GM21786 (cell line): ENCODE data around the gene AKAP13.
A peak's percentile ranks its signal among the peaks of the same experiment; 100 is the strongest.

ENCODE experiments used
- ATAC-seq: cut with Tn5 transposase; IDR thresholded peaks from one replicate; pipeline ENCODE4 v1.9.1; 2021; ENCODE audit not compliant: unreplicated experiment

AKAP13 gene

DNA sequence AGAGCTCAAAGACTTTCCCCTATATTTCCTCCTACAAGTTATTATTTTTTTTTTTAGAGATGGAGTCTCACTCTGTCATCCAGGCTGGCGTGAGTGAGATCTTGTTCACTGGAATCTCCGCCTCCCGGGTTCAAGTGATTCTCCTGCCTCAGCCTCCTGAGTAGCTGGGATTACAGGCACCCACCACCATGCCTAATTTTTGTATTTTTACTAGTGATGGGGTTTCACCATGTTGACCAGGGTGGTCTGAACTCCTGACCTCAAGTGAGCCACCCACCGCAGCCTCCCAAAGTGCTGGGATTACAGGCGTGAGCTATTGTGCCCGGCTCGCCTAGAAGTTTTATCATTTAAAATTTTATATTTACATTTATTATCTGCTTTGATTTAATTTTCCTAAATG is 5.9 kb downstream of the AKAP13 start:
- no peak for ATAC-seq

DNA sequence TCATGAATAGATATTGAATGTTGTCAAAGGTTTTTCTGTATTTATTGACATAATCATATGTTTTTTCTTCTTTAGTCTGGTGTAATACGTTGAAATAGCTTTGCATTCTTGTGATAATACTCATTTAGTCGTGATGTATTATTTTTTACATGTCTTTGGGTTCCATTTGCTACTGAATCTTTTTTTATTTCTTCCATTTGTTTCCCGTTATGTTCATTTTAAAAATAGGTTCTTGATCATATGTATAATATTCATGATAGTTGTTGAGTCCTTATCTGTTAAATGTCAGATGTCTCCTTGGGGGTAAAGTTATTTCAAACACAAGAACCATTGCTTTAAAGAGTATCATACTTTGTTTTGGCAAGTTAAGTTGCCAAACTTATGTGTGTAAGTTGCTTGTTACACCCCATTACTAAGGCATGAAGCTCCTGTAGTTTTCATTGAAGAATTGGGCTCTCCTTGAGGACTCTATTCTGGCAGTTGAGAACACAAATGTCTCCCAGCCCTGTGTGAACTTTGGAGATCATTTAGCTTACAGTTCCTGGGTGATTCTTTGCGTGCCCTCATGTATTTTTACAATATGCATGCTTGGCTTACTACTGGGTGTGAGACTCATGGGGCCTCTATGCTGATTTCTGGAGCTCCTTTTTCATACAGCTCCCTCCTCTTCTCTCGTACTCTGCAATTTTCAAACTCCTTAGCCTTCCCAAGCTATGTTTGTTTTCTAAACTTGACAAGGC is 8.3 kb downstream of the AKAP13 start:
- ATAC-seq, result no peak

DNA sequence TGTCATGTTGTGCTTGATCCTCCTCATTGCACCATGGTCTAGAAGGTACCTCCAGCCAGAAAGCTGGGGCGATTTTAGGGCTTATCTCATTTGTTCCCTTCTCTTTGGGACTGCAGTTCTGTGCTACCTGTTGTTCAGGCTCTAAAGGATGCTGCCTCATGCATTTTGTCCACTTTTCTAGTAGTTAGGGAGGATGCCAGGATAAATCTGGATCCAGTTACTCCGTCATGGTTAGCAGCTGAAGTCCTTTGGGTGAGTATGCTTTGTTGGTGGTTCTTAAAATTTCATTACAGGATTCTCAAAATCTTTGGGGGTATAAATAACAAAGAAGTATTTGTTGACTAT is 8.9 kb downstream of the AKAP13 start:
- ATAC-seq, result no peak

DNA sequence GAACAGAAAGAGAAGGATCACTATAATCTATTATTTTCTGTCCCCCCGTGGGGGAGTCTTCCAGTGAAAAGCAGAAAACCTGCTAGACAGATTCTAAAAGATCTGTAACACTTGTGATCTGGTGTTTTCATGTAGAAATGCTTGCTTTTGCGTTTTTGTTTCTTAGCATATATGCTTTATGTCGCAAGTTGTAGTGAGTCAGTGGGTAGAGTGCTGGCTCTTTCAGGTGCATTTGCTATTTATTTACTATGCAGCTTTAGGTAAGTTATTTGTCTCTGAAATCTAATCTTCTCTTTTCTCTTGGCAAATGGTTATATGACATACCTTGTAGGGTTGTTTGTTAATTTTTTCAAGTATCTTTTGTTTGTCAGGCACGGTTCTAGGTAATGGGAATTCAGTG is 9.4 kb downstream of the AKAP13 start:
- ATAC-seq, result no peak

DNA sequence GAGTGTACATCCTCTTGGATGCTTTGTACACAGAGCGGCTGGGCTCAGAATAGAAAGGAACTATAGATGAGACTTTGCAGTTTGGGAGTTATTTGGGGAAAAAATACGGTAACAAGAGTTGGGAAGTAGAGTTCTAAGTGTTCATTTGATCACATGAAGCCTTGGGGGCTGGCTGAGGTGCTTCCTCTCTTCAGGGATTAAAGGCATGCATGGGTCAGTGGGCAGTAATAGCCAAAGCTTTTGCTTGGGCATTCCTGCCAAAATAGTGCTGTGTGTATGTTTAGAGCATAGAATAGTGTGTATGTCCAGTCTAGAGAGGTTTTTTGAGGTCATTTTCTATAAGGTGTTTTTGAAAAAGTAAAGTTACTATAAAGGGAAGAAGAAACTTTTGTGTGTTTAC is 12.8 kb downstream of the AKAP13 start:
- no peak for ATAC-seq

DNA sequence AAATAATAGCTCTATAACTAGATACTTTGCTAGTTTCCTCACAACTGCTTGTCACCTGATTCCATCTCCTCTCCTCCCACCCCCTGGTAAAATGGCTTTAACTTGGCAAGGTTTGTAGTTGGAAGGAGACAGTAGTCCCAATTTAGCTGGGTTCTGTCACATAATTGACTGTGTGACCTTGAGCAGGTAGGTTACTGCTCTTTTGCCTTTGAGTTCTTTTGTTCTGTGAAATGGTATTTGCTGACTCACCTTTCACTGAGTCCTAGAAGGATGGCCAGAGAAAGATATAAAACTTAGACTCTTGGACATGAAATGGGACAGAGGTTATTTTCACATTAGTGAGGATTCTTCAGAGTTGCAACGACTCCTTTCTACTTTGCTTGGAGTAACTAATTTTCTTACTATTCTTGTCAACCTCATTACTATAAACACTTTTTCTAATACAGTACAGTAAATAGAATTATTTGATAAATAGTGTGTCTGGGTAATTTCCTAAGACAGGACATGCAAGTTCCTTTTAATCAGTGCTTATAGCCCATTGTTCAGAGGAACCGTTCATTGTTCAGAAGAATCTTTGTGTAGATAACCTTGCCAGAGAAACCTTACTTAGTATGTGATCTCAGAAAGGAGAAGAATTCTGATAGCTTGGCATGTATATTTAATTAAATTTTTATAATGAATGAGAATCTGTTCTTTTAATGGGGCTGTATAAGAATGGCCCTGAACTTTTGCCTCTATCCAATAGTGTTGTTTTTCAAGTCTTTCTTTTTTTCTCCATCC is 14.3 kb downstream of the AKAP13 start:
- ATAC-seq, result no peak

DNA sequence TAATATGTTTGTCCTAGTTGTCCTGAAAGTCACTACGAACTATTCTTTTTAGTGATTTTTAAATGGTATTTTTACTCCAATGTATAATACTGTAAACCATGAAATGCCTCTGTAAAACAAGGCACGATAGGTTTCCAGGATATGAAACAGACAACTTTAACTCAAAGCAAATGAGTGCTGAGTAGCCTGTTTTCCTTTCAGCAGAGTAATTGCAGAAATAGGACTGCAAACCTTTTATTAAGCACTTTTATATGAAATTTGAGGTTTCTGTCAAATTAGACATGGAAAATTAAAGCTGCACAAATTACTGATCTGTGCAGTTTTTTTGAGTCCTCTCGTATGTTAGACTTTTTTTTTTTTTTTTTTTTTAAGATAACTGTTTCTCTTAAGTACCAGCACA is 16.2 kb downstream of the AKAP13 start:
- no peak for ATAC-seq

DNA sequence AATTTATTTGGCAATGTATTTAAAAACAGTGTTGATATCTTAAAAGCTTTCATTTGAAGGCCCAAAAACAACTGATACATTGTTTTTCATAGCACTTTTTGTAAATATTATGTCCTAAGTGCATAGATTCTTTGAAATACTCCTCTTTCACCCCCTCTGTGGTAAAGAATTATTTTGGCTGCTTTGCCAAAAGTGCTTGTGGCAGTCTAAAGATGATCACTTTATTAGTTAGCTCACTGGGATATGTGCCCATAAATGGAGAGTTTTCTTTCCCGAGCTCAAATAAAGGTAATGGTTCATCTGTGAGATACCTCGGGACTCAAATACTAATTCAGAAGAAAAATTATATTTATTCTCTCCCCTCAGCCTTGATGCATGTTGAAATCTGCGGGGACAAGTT is 16.7 kb downstream of the AKAP13 start:
- ATAC-seq, result no peak

DNA sequence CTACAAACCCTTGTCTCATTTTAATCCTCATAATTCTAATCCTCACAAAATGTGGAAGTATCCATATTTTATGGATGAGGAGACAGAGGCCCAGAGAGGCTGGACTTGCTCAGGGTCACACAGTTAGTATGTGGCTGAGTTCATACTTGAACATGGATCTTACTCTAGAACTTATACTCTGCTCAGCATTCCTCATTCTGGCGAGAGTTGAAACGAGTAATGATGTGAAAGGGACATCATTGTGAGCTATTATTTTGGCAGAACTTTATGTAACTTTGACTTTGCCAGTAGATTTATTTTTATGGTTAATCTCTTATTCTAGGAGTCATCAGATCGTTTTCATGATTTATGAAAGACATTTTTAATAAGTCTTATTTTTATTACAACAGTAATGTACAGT is 17.5 kb downstream of the AKAP13 start:
- no peak for ATAC-seq

DNA sequence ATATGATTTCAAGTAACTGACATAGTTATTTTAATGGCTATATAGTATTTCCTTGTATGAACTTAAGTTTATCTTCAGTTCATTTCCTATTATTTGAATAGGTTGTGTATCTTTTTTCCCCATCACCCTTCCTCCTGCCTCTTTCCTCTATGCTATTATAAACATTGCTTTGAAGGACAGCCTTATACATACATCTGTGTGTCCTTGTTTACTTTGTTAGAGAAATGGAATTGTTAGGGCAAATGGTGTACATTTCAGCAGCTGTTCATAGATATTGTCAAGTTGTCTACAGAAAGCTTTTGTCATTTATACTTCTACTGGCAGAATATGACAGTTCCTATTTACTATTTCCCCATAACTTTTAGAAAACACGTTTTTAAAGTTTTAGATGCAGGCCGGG is 18.4 kb downstream of the AKAP13 start:
- no peak for ATAC-seq

DNA sequence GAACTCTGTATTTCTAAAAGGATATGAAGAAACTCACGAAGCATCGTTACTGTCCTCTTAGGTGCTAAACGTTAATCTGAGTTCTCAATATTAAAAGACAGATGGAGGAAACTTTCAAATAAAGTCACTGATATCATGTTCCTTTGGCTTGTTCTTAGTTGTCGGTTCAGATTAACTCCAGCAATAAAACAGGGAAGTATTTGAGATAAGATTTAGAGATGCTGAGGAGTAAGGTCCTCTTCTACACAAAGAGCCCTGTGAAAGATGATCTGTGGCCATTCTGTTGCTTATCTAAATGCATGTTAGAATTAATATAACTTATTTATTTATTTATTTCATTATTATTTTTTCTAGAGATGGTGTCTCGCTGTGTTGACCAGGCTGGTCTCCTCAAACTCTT is 19.2 kb downstream of the AKAP13 start:
- no peak for ATAC-seq

DNA sequence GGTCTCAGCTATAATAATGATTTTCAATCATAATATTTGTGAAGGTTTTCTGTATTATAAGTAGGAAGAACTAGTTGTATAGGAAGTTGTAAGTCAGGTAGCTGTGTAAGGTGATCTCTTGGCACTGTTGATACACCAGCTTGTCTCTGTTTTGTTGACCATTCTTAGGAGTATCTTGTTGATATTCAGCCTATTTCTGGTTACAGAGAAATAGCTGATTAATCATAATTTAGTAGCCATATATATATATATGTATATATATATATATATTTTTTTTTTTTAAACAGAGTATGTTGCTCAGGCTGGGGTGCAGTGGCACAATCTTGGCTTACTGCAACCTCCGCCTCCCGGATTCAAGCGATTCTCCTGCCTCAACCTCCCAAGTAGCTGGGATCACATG is 20.2 kb downstream of the AKAP13 start:
- ATAC-seq, result no peak

DNA sequence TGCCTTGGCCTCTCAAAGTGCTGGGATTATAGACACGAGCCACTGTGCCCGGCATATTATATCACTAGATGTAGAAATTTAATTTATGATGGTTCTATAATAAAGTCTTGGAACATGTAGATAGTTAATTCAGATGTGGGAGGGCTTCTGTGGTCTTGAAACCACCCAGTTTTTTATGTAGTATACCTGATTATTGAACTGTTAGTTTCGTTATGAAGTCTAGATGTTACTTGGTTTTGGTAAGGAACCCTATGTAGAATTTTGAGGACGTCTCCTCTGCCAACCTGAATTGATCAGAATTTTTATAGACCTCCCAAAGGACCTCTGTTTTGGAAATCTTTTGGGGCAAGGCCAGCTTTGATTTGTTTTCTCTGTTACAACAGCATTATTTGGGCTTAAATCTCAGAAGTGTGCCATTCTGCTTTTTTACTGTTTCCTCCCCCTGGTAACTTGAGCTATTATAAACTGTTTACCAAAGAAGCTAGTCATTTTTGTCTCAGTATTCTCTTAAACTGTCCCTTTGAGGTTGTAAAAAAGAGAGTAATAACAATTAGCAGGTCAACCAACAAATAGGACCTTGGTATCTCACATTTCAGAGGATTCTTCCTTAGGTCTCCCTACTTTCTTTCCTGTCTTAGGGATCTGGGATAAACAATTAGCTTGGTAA is 20.8 kb downstream of the AKAP13 start:
- ATAC-seq, result peak; percentile 62

DNA sequence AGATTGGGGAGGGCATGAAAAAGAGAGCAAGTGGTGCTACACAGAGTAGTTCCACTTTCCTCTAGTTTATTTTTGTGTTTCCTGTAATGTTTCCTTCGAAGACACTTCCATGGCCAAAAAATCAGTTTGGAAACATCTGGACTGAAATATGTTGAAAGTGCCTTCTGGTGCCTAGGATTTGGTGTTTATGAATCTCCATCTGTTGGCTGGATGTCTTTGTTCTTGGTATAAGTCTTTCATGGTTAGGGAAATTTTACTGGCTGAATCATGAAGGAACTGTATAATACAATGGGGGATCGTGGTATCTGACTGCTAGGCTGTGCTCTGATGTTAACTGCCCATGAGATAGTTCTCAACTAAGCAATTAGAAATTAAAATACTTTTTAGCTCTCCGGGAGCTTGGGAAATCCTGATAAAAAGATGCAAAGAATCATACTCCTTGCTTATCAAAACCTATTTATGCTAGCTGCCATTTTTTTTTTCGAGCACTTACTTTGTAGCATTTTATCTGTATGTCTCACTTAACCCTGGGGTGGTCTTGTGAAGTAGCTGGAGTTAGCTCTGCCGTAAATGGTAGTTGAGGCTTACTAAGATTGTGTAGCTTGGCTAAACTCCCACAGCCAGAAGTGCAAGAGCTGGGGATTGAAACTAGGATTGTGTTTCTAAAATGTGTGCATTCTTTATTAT is 21.9 kb downstream of the AKAP13 start:
- ATAC-seq, result no peak

DNA sequence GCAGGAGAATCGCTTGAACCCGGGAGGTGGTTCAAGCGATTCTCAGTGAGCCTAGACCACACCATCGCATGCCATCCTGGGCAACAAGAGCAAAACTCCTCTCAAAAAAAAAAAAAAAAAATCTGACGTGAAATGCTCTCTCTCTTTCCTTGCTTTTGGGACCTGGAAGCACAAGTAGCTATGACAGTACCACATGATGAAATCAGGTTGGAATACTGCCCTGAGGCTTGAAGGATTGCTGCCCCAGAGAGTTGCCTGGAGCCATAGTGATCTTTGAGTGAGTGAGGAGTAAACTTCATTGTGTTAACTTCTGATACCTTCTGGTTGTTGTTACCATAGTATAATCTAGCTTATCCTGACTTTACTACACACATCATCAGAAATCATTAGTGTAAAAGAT is 23.3 kb downstream of the AKAP13 start:
- ATAC-seq, result no peak

DNA sequence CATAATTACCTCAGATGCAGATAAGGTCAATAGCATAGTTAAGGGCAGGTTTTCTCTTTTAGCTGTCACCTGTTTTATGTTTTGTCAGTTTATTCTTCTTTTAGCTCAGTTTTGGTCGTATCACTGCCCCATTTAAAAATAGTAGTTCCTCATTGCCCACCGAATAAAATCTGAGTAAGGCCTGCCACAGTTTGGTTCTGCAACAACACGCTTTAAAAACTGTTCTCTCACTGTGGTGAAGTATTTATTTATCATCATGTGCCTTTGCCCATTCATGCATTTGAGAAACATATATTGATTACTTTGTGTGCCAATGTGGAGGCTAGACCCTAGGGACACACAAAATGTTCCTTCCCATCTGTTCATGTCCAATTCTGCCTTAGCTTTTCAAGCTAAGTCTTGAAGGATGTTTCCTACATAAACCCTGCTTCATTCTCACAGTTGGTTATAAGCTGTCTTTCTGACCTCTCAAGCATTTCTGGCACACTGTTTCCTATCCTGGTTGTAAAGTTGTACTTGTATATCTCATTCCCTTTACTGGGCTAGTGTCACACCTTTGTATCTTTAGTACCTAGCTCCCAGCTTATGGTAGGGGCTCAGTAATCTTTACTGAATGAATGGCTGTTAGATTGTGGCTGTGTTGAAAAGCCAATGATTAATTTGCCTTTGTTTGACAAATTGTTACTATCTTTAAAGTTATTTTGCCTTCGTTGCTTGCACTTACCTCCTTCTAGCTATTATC is 23.9 kb downstream of the AKAP13 start:
- no peak for ATAC-seq

DNA sequence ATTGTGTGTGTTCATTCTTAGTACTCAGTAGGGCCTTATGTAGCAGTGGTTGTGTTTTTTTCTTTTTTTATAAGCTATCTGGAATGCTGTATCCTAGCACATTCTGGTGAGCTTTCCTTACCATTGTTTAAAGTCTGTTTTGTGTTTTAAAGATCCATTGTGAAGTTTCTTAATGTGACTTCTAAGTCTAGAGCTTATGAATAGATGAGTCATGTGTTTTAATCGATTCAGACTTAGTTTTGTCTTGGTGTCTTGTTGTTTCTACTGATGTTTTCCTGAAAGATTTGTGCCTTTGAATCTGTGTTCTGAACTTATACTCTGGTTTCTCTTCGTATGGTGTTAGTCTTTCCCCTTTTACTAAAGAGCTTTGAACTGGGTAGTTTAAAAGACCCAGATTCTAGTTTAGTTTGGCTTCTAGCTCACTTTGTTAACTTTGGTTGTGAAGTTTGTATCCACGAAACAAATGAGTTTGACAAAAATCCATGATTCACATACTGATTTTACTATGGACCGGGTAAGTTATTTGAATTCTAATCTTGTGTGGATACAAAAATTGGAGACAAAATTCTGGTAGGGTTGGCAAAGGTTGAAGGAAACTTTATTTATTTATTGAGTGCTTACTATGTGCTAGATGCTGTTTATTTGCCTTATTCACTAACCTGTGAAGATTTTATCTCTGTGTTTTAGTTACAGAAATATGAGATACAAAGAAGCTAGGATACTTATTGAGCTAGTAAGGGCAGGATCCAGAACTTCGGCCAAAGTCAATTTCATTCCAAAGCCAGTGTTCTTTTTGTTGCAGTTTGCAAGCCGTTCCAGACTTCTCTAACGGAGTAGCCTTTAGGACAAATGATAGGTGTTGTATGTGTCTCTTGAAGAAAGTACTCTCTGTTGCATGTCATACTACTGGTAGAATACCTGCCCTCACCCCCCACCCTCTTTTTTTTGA is 24.8 kb downstream of the AKAP13 start:
- no peak for ATAC-seq

DNA sequence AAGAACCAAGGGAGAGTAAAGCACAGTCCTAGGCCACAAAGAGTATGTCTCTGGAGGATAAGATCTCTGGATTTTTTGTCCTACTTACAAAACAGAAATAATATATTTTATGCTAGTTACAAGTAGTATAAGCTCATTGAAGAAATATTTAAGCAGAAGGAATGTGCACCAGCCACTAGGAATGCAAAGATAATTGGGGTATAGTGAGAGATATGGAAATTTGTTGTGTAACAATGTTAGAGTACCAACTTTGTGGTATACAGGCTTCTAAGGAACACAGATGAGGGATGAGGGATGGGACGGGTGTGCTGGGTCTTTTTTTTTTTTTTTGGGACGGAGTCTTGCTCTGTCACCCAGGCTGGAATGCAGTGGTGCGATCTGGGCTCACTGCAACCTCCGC is 26.5 kb downstream of the AKAP13 start:
- ATAC-seq, result no peak

DNA sequence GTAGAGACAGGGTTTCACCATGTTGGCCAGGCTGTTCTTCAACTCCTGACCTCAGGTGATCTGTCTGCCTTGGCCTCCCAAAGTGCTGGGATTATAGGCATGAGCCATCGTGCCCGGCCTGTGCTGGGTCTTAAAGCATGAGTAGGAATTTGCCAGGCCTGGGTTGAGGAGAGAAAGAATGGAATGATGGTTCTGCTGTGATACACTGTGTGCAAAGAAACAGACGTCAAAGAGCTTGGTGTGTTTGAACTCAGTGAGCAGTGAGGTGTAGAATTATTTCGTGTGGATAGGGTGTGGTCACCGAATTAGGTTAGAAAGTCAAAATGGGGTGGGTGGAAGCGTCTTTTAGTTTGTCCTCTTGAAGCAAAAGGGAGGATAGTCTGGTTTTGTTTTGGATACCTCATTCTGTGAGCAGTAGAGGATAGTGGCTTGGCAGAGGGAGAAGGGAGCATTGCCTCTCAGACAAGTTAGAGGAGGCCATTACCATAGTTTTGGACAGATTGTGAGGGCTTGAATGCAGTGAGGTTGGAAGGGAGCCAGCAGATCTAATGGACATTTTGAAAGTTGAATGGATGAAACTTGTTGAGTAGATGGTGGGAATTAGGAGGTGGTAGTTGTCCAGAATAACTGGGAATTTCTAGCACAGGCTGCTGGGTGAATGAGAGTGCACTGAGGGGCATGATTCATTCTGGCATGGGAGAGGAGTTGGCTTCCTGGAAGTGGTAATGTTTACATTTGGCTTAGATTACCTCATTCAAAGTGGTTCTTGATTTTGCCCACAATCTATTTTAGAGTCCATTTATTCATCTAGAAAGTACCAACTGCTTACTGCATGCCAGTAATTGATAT is 27.2 kb downstream of the AKAP13 start:
- ATAC-seq, result peak; percentile 43
